SIG-M5 treated with dmso at 0.1 percent for 504 hours (cell line): Measurements from ENCODE around the gene TMEM25.
"Not testable (repeated sequence)": the region's sequence is repeated elsewhere in the genome, so short reads cannot be mapped to it uniquely, and the experiment has no call there.

Source experiments
- DNase-seq: peaks from one replicate; lab custom pipeline; 2025; ENCODE audit not compliant: unreplicated experiment; lab: John Stamatoyannopoulos, UW

TMEM25 gene

GRCh38 chr11:118577995-118578394, 47.0 kb downstream of the TMEM25 start:
- not testable (repeated sequence) for DNase-seq

GRCh38 chr11:118581057-118581456, 50.1 kb downstream of the TMEM25 start:
- DNase-seq: no peak
